OCI-LY7 (cell line): ENCODE measurements around the gene RSPH1. TPM values are rescaled to one million over a fixed set of nuclear protein-coding genes. Genes with fewer than 3 reads are reported as not detected.
A peak's percentile ranks its signal among the peaks of the same experiment; 100 is the strongest.

Source experiments
- BruUV-seq: library from RNA; stranded (reverse); fragments of 400-500 nt; replicated peaks from 2 replicates; lab custom pipeline; 2021; lab: Mats Ljungman, UMichigan
- CTCF ChIA-PET: fragments of 300-600 bp; sonication (Branson Sonifier 250); formaldehyde crosslinking; loops from one replicate; lab custom pipeline; 2022; ENCODE audit warnings: antibody characterized with exemption; ENCODE audit not compliant: unreplicated experiment; lab: Charles Lee
- POLR2A ChIA-PET: fragments of 300-600 bp; sonication (Branson Sonifier 250); formaldehyde crosslinking; loops from one replicate; lab custom pipeline; 2022; ENCODE audit warnings: antibody characterized with exemption; lab: Charles Lee
- DNase-seq: peaks from one replicate; pipeline ENCODE4 v3.0.0-alpha.2; 2015; ENCODE audit warnings: low spot score
- H2AFZ ChIP-seq: fragments of 200-600 bp; sonication (generic), shearing (Covaris generic); 2 replicates; pipeline ENCODE4 v1.6.1; 2014; ENCODE audit warnings: mild to moderate bottlenecking, antibody characterized with exemption, low read length, moderate library complexity
- H3K27ac ChIP-seq: fragments of 200-600 bp; sonication (generic); 2 replicates; pipeline ENCODE4 v1.5.1; 2014; ENCODE audit warnings: mixed run types, low read depth, mild to moderate bottlenecking, moderate library complexity, low read length, inconsistent platforms; ENCODE audit not compliant: poor library complexity, severe bottlenecking
- H3K36me3 ChIP-seq: fragments of 200-600 bp; sonication (generic); 2 replicates; pipeline ENCODE4 v1.6.1; 2014; ENCODE audit warnings: mild to moderate bottlenecking, antibody characterized with exemption, low read length, moderate library complexity, mixed read lengths; ENCODE audit not compliant: insufficient read depth
- H3K4me1 ChIP-seq: fragments of 200-600 bp; sonication (generic); 2 replicates; pipeline ENCODE4 v1.5.1; 2014; ENCODE audit warnings: mild to moderate bottlenecking, low read length; ENCODE audit not compliant: insufficient read depth, poor library complexity, severe bottlenecking
- H3K4me2 ChIP-seq: fragments of 200-600 bp; sonication (generic); 2 replicates; pipeline ENCODE4 v1.6.1; 2014; ENCODE audit warnings: mild to moderate bottlenecking, low read length
- H3K4me3 ChIP-seq: fragments of 200-600 bp; sonication (generic); 2 replicates; pipeline ENCODE4 v1.5.1; 2014; ENCODE audit warnings: mild to moderate bottlenecking, low read depth, low read length; ENCODE audit not compliant: poor library complexity, severe bottlenecking
- H3K79me2 ChIP-seq: fragments of 200-600 bp; sonication (generic); 2 replicates; pipeline ENCODE4 v1.6.1; 2016; ENCODE audit warnings: low read depth, mild to moderate bottlenecking, low read length, moderate library complexity, mixed read lengths; ENCODE audit not compliant: insufficient read depth
- H3K9me2 ChIP-seq: fragments of 200-600 bp; sonication (generic); 2 replicates; pipeline ENCODE4 v1.6.1; 2016; ENCODE audit warnings: mild to moderate bottlenecking, low read length, mixed read lengths; ENCODE audit not compliant: insufficient read depth
- H3K9me3 ChIP-seq: fragments of 200-600 bp; sonication (generic); 2 replicates; pipeline ENCODE4 v1.6.1; 2014; ENCODE audit warnings: mild to moderate bottlenecking, mixed run types, low read length, mixed read lengths
- H4K20me1 ChIP-seq: fragments of 200-600 bp; sonication (generic); 2 replicates; pipeline ENCODE4 v1.6.1; 2014; ENCODE audit warnings: mild to moderate bottlenecking, antibody characterized with exemption, low read length, moderate library complexity, mixed read lengths; ENCODE audit not compliant: insufficient read depth
- CTCF ChIP-seq: fragments of 200-600 bp; sonication (generic); conservative IDR thresholded peaks from 2 replicates; pipeline ENCODE4 v1.5.1; 2014; ENCODE audit warnings: mild to moderate bottlenecking, antibody characterized with exemption, low read length, moderate library complexity, mixed read lengths
- EZH2phosphoT487 ChIP-seq: fragments of 200-600 bp; sonication (generic); IDR thresholded peaks from 2 replicates; pipeline ENCODE4 v1.6.1; 2018; ENCODE audit warnings: low read depth, borderline replicate concordance, mild to moderate bottlenecking, mixed run types, antibody characterized with exemption, low read length, moderate library complexity, mixed read lengths
- intact Hi-C: fragments of 100-400 bp; cut with micrococcal nuclease; formaldehyde crosslinking; loops from one replicate; pipeline ENCODE4 v1.10.0; 2022; ENCODE audit not compliant: unreplicated experiment
- total RNA-seq, 2 experiments: library from RNA; depleted of rRNA in 1 of 2; stranded (reverse); fragments of >200 nt in 1 of 2; shearing (Covaris generic) in 1 of 2; gene quantifications; 2 replicates each; pipeline ENCODE4 v1.2.3, GENCODE V29; 2014 to 2022

The RSPH1 gene
- total RNA-seq, 2 experiments from 2014 or later = 1.9 to 2.5 TPM

DNA sequence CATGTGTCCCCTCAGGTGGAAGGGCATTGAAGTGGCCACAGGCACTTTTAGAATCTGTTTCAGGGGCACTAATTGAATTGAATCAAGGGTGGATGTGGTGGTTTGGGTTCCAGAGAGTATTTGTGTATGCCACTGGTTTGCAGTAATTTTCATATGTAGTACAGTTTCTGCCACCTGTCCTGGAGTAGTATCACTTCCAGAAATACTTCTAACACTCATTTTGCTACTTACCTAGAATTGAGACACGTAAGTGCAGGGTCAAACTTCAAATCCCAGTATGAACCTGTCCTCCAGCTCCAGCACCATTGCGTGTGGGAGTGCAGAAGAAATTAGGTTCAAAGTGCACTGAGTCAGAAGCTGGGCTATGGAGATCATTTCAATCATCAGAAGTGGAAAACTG, 26.8 kb downstream of the RSPH1 start:
- Histone ChIP-seq H3K36me3 (no peaks in the 10 kb centered on the region), H2AFZ (peak overlapping the region; percentile 68), H3K9me3 (no peaks in the 10 kb centered on the region), H3K9me2 (no peaks in the 10 kb centered on the region), H3K79me2 (no peaks in the 10 kb centered on the region), H3K27ac (peak overlapping the region; percentile 73), H4K20me1 (no peaks in the 10 kb centered on the region), H3K4me2 (peak overlapping the region; percentile 63), H3K4me3 (peak overlapping the region; percentile 28), H3K4me1 (peaks cover 72% of the 10 kb centered on the region)
- intact Hi-C loops = loop anchor here (2.0 to 10.0 kb wide), 3 partner anchors 68 to 604 kb away; no protein-coding TSS in a partner anchor
- DNase-seq = peak; percentile 65
- POLR2A ChIA-PET = interaction anchor here (0.6 to 1.9 kb wide), 5 partner anchors 8 to 280 kb away, joined by 3 to 13 read pairs (median 5); no protein-coding TSS in a partner anchor
- CTCF ChIA-PET = interaction anchor here (1.2 kb wide), 1 partner anchor 67 kb away, joined by 4 read pairs; no protein-coding TSS in a partner anchor
- TF ChIP-seq CTCF (no peak), EZH2phosphoT487 (no peak)
- BruUV-seq = no TSS peak

GRCh38 chr21:42468491-42469131, 27.4 kb downstream of the RSPH1 start:
- POLR2A ChIA-PET = interaction anchor here (0.5 to 2.0 kb wide), 11 partner anchors 9 to 280 kb away, joined by 3 to 13 read pairs (median 4); no protein-coding TSS in a partner anchor
- Histone ChIP-seq H3K36me3 (no peaks in the 10 kb centered on the region), H3K4me2 (peak overlapping the region; percentile 63), H3K27ac (peak overlapping the region; percentile 73), H3K4me1 (peaks cover 78% of the 10 kb centered on the region), H2AFZ (peak overlapping the region; percentile 68), H3K4me3 (peak overlapping the region; percentile 28), H3K9me3 (no peaks in the 10 kb centered on the region), H3K79me2 (no peaks in the 10 kb centered on the region), H3K9me2 (no peaks in the 10 kb centered on the region), H4K20me1 (no peaks in the 10 kb centered on the region)
- TF ChIP-seq CTCF (no peak), EZH2phosphoT487 (no peak)
- CTCF ChIA-PET = interaction anchor here (1.2 kb wide), 1 partner anchor 67 kb away, joined by 4 read pairs; no protein-coding TSS in a partner anchor
- intact Hi-C loops = loop anchor here (2.0 to 10.0 kb wide), 3 partner anchors 68 to 604 kb away; no protein-coding TSS in a partner anchor
- BruUV-seq = no TSS peak
- no peak for DNase-seq
